Choroid plexus epithelial cell (primary cell): Measurements from ENCODE around the gene PKP4.
"Not testable (repeated sequence)": the region's sequence is repeated elsewhere in the genome, so short reads cannot be mapped to it uniquely, and the experiment has no call there.

ENCODE experiments used
- DNase-seq: peaks from one replicate; pipeline ENCODE4 v3.0.0-alpha.2; 2010; ENCODE audit warnings: low read depth
- H3K4me3 ChIP-seq: 2 replicates; pipeline ENCODE4 v1.5.1; 2011; ENCODE audit warnings: low read depth, mild to moderate bottlenecking, control low read depth, low read length, moderate library complexity
- CTCF ChIP-seq: conservative IDR thresholded peaks from 2 replicates; pipeline ENCODE4 v1.5.1; 2011; ENCODE audit warnings: low read depth, mild to moderate bottlenecking, control low read depth, inconsistent platforms, low read length, moderate library complexity

PKP4 gene

GRCh38 chr2:158473719-158474392 is 17.1 kb downstream of the PKP4 start:
- DNase-seq: no peak
- peak; percentile 20 for TF ChIP-seq CTCF
- H3K4me3 ChIP-seq: no peak overlapping the region

DNA sequence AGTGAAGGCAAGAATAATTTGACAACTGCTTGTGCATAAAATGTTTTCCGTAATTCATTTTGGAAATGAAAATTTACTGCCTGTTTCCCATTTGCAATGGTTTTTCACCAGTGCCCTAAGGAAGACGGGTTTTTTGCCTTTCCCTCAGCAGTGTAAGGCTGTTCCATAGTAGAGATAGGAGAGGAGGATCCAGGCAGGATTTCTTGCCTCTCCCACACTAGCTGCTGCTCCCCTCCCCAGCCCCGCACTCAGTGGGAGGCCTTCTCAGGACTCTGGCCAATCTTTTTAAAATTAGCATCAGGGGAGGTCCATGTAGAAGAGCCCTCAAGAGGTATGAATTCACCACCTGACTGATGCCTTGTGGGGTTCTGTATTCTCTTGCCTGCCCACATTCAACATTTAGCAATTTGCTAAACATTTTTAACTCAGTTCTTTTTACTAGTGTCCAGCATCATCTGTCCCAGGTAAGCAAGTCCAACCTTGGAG is 17.8 kb downstream of the PKP4 start:
- not testable (repeated sequence) for DNase-seq, H3K4me3 ChIP-seq

DNA sequence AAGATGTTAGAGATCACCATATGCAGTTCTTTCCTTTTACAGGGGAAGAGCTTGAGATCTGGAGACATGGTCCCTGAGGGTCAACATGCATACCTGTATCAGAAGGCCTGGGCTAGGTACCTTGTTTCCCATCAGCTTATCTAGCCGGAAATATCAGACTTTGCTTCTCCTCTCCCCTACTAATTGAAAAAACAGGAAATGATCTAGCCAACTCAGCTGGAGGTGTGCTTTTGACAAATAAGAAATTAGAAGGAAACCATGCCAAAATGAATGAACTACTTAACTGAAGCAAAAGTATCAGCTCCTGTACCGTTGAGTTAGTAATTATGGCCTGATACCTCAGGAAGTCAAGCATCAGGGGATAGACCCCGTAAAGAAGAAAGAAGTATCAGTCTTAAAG is 20.4 kb downstream of the PKP4 start:
- no peak for TF ChIP-seq CTCF
- no peak for DNase-seq
- H3K4me3 ChIP-seq: no peak overlapping the region

DNA sequence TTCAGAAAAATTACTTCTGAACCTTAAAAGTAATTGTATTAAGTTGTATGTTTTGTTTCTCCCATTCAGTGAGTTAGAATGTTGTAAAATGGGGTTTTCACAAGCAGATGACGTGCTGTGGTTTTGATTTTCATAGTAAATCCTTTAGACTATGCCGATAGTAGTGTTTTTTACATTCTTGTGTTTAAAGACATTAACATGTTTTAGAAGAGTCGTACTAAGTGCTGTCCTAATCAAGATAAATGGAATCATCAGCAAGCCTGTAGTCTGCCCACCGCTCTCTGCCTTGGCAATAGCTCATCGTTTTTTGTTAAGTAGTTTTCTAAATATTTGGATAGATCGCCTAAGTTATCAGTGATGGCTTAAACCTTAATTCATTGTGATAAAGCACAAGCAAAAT is 21.5 kb downstream of the PKP4 start:
- no peak for DNase-seq
- TF ChIP-seq CTCF: no peak
- no peak overlapping the region for H3K4me3 ChIP-seq

DNA sequence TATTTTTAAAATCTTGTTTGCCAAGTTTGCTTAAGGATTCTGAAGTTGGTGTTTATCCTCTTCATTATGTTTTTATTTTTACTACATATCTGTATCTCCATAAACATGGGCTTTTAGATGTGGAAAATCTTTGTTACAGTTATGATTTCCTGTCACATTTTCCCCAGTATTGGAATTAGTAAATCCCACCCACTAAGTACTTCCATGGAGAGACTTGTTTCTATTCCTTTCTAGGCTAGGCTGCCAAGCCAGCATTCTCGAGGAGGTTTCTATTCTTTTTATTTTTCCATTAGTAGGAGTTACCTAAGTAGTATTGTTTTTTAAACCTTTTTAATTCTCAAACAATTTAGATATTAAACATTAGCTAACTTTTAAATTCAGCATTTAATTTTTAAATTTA is 22.1 kb downstream of the PKP4 start:
- H3K4me3 ChIP-seq: no peak overlapping the region
- no peak for DNase-seq
- TF ChIP-seq CTCF: no peak

GRCh38 chr2:158481116-158481515 is 24.4 kb downstream of the PKP4 start:
- TF ChIP-seq CTCF: no peak
- DNase-seq: no peak
- no peak overlapping the region for H3K4me3 ChIP-seq

GRCh38 chr2:158482594-158482993 is 25.8 kb downstream of the PKP4 start:
- no peak for TF ChIP-seq CTCF
- H3K4me3 ChIP-seq: no peak overlapping the region
- DNase-seq: peak; percentile 49
